GM19351 (cell line): ENCODE measurements around the gene CORO7.

ENCODE experiments used
- ATAC-seq: cut with Tn5 transposase; IDR thresholded peaks from one replicate; pipeline ENCODE4 v1.9.1; 2021; ENCODE audit warnings: mild to moderate bottlenecking, moderate library complexity; ENCODE audit not compliant: unreplicated experiment

Gene CORO7

DNA sequence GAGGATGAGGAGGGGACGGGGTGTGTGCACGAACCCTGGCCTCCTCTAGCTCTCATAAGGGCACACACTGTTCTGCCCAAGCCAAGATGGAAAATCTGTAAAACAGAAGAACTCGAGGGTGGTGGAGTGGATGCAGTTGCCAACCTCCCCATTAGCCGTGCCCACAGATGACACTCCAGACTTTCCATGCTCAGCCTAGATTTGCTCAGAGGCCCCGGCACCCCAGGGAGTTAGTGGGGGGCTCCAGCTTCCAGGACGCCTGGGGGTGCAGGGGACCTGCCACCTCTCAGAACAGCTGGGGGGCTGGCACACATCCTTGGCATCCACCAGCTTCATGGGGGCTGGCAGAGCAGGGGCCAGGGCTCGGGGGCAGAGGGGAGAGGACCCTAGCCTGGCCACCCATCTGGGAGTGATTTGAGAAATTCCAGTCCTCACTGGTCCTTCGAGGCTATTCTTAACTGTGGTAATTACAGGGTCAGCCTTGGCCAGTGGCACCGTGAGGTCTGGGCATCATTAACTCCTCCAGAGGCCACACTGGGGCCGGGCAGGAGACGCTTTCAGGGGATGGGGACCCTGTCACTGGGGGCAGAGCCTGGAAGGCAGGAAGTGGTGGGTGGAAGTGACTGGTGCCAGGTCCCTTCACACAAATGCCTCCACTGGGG is 30.5 kb downstream of the CORO7 start:
- ATAC-seq = no peak

DNA sequence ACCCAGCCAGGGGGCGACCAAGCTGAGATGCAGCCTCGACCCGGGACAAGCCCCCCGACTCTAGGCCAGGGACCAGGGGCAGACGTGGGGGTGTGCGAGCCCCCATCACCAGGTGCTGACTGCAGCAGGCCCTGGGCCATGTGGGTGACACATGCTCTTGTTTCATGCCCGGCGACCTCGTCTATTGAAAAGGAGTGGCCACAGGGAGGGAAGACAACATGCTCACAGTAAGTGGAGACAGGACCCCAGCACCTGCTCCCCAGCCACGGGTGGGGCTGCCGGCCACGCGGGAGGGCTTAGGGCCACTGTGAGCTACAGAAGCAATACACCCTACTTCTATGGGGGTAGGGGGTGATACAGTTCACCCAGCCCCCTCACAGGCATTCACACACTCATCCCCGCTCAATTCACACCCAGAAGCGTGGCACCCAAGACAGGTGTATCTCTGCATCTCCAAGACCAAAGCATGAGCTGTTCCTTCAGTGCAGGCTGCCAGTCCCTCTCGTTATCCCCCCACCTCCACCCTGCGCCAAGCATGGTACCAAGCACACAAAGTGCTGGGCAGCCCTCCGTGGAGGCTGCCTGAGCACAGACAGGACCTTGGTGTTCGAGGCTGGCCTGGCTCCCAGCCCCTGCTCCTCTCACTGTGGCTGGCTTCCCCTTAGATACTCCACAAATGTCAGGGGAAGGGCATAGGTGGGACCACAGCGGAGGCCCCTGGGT is 31.2 kb downstream of the CORO7 start:
- no peak for ATAC-seq

DNA sequence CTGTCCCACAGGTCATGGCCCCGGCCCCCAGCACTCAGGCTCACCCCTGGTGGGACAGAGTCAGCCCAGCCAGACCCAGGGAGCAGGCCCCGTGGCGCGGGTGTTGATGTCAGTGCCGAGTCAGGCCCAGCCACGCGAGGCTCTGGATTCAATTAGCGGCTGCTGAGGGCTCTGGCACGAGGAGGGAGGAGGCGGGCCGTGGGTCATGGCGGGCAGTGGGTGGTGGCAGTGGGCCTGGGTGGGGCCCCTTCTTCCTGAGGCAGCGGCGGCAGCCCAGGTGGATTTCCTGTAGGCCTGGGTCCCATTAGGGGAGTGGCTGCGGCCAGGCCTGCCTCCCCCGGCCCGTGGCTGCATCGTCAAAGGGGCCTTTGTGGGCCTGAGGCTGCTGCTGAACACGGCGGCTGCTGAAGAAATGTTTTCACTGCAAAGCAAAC is 31.9 kb downstream of the CORO7 start:
- ATAC-seq = no peak

DNA sequence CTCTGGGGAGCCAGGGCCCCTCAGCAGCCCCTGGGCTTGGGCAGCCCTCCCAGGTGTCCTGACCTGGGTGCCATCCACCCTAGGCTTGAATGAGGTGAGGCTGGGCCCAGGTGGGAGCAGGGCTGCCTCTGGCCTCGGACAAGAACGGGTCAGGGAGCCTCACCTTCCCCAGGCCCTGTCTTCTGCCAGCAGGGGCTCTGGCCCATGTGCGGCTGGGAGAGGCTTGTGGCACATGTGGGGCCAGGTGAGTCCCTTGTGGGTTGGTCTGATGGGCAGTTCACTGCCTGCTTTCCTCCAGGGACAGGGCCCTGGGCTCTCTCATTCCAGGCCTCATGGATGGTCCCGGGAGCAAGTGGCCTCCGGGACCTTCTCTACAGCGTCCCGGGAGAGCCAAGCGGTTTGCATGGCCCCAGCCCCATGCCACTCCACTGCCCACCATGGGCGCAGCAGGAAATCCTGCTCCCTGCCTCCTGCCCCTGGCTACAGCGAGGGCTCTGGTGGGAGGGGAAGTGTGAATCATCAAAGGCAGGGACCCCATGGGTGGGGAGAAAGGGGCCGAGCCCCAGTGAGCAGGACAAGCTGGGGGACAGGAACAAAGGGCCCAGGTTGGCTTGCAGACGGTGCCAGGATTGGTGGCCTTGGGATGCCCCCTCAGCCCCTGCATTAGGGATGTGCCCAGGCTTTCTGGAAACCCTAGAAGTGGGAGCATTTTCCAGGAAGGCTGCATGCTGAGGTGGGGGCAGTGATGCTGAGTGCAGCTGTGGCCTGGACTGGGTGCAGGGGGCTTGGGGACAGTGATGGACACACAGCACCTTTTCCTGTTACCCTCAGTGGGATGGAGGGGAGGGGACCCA is 32.6 kb downstream of the CORO7 start:
- no peak for ATAC-seq

DNA sequence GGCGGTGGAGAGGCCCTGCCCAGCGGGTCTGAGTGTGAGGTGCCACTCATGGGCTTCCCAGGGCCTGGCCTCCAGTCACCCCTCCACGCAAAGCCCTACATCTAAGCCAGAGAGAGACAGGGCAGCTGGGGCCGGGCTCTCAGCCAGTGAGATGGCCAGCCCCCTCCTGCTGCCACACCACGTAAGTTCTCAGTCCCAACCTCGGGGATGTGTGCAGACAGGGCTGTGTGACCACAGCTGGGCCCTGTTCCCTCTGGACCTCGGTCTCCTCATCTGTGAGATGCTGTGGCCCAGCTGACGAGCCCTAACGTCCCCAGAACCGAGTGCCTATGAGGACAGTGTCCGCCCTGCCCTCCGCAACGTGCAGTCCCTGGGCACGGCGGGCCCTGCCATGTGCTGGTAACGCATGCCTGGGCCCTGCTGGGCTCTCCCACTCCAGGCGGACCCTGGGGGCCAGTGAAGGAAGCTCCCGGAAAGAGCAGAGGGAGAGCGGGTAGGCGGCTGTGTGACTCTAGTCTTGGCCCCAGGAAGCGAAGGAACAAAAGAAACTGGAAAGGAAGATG is 33.5 kb downstream of the CORO7 start:
- no peak for ATAC-seq

DNA sequence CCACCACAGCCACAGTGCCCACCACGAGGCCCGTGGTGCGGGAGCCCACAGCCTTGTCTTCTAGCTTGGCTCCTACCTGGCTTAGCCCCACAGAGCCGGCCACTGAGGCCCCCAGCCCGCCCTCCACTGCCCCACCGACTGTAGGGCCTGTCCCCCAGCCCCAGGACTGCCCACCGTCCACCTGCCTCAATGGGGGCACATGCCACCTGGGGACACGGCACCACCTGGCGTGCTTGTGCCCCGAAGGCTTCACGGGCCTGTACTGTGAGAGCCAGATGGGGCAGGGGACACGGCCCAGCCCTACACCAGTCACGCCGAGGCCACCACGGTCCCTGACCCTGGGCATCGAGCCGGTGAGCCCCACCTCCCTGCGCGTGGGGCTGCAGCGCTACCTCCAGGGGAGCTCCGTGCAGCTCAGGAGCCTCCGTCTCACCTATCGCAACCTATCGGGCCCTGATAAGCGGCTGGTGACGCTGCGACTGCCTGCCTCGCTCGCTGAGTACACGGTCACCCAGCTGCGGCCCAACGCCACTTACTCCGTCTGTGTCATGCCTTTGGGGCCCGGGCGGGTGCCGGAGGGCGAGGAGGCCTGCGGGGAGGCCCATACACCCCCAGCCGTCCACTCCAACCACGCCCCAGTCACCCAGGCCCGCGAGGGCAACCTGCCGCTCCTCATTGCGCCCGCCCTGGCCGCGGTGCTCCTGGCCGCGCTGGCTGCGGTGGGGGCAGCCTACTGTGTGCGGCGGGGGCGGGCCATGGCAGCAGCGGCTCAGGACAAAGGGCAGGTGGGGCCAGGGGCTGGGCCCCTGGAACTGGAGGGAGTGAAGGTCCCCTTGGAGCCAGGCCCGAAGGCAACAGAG is 34.2 kb downstream of the CORO7 start:
- no peak for ATAC-seq

DNA sequence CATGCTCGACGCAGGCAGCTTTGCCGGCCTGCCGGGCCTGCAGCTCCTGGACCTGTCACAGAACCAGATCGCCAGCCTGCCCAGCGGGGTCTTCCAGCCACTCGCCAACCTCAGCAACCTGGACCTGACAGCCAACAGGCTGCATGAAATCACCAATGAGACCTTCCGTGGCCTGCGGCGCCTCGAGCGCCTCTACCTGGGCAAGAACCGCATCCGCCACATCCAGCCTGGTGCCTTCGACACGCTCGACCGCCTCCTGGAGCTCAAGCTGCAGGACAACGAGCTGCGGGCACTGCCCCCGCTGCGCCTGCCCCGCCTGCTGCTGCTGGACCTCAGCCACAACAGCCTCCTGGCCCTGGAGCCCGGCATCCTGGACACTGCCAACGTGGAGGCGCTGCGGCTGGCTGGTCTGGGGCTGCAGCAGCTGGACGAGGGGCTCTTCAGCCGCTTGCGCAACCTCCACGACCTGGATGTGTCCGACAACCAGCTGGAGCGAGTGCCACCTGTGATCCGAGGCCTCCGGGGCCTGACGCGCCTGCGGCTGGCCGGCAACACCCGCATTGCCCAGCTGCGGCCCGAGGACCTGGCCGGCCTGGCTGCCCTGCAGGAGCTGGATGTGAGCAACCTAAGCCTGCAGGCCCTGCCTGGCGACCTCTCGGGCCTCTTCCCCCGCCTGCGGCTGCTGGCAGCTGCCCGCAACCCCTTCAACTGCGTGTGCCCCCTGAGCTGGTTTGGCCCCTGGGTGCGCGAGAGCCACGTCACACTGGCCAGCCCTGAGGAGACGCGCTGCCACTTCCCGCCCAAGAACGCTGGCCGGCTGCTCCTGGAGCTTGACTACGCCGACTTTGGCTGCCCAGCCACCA is 35.1 kb downstream of the CORO7 start:
- ATAC-seq = no peak

DNA sequence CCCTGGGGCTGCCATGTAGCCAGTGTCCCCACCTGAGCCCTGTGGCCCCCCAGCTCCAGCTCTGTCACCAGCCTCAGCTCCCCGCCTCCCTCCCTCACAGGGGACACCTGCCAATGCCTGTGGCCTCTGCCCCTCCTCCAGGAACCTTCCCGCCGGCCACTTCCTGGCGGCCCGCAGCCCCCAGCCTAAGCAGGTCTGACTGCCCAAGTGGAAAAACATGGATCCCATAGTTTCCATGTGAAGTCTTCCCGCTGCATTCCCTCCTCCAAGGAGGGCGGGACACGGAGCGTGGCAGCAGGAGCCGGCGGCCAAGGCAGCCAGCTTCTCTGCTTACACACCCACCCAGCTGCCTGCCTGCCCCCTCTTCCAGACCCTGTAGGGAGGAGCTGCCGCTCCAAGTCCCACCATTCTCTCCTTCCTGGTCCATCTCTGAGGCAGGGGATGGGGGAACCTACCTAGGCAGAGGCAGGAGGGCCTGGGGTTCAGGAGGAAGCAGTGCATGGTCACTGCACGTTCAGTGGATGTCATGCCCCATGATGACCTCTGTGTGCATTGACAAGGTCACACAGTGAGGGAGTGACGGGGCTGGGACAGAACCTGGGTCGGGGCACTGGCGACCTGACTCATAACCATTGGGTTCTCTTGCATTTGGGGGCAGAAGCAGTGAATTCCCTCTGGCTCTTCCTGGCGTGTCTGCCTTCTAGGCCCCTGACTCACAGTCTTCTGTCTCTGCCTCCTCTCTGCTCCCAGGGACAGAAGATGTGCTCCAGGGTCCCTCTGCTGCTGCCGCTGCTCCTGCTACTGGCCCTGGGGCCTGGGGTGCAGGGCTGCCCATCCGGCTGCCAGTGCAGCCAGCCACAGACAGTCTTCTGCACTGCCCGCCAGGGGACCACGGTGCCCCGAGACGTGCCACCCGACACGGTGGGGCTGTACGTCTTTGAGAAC is 36.0 kb downstream of the CORO7 start:
- ATAC-seq = no peak

DNA sequence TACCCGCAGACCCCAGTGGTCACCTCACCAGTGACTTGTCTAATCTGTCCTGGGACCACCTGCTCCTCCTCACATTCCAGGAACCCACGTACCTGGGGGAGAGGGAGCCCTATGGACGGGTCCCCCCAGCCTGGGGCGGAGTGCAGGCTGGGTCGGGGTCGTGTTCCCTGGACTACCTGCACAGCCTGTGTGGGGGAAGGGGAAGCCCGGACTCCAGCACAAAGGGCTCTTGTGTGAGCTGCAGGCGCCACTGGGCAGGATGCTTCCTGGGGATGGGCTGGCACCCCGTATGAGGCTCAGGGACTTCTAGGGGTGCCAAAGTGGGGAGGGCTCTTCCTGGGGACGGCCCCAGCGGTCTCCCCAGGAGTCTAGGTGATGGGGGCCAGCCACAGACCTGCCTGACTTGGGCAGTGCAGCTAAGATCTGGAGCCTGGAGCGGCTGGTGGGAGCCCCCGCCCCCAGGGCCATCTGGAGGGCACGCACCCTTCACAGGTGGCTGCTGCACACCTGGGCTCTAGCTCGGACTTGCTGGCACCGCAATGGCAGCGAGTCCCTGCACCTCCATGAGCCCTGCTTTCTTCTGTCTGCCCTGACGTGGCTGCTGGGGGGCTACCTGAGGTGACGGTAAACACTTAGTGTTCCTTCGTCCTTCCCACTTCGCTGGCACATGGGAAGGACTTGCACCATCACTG is 37.3 kb downstream of the CORO7 start:
- no peak for ATAC-seq

DNA sequence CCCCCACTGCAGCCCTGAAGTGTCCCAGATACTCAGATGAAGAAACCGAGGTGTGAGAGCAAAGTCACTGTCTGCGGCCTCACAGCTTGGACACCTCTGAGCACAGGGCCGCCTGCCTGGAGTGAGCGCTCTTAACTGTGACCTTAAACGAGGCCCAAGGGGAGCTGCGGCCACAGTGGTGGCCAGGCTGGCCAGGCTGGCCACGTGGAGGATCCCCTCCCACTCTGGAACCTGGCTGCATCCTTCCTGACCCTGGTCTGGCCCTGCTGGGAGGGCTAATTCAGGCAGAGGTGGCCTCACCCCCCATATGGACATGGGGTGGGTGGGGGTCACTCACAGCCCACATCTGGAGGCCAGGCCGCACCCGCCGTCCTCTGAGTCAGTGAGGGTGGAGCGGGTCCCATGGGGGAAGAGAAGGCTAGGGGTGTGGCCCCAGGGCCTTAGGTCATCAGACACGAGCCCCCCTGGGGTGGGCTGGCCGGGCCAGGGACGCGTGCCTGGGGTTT is 38.2 kb downstream of the CORO7 start:
- ATAC-seq = no peak

DNA sequence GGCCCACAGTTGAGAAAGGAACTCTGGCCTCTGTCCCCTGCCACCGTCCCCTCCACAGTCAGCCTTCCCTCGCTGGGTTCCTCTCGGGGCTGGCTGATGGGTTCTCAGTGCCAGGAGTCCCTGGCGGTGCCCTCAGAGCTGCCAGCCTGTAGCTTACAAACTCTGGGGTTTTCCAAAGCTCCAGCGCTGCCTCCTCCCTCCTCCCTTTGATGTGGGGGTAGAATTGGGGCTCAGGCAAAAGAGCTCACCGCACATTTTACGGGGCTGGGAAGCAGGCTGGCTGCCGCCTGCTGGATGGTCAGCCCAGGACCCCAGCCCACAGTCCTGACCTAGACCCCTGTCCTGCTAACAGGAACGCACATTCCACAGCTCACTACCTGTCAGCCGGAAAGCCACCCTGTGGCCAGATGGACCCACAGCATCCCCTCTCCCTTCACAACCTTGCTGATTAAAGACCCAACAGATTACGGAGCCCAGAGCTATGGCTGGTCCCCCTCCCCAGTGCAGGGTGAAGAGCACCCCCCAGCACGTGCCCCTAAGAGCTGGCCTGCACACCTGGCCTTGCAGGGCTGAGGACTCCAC is 38.7 kb downstream of the CORO7 start:
- ATAC-seq = no peak

DNA sequence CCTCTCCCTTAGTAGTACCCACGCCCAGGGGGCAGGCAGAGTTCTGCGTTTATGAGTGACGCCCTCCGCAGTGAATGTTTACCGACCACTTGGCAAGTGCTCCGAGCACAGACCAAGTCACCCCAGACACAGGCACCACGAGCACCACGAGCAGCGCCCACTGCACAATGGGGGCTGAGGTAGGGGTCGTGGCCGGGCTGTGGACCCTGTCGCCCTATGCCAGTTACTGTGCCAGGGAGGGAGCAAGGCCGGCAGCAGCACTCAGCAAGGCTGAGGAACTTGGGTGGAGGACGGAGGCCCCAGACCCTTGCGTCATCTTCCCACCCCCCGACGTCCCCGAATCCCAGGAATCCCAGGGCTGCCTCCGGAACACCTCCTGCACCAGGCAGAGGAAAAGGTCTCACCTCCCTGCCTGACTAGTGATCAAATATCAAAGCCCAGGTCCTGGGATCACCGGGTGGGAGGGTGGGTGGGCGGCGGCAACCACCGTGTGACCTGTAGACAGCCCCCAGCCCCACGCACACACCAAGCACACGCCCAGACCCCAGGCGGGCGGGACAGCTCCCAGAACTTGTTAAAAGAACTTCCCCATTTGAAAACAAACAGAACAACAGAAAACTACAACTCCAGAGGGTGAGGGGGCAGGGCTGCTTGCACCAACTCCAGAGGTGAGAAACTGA is 39.4 kb downstream of the CORO7 start:
- ATAC-seq = no peak

DNA sequence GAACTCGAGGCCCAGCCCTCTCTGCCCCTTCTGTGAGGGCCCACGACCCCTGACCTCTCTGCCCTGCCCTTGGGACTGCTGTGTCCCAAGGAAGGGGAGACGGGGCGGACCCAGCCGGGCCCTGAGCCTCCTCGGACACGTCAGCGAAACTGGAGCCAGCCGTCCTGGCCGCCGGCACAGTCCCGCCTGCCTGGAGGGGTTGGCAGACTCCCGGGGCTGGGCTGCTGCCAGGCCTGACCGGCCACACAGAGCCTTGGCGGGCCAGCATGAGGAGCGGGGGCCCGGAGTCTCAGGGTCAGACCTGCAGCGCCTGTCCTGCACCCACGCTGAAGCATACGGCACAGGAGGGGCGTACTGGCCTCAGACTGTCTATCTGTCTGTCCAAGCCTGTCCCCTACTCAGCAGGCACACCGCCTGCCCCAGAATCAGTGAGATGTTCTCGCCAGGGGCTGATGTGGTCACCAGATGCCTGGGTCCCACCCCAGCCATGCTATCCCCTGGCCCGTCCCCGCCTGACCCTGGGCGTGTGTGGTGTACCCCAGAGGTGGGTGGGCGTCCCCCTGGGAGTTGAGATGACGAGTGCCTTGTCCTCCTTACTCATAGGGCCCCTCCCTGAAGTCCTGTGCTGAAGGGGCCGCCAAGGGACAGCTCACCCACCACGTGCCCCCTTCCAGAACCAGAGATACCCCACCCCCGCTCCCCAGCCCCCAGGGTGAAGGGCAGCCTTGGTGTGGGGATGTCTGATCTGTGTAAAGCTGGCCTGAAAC is 40.1 kb downstream of the CORO7 start:
- no peak for ATAC-seq

DNA sequence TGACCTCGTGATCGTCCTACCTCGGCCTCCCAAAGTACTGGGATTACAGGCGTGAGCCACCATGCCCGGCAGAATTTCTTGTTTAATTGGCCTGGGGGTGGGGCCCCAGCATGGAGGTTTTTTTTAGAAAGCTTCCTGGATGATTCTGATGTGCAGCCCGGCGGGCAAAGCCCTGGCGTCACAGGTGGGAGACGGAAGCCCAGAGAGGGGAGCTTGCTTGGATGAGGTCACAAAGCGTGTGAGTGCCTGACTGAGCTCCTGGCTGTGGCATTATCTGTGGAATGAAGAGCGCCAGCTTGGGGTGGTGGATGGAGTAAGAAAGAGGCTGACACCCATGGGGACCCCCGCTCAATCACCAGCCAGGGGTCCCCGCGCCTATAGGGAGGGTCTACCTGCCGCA is 40.7 kb downstream of the CORO7 start:
- ATAC-seq = no peak

DNA sequence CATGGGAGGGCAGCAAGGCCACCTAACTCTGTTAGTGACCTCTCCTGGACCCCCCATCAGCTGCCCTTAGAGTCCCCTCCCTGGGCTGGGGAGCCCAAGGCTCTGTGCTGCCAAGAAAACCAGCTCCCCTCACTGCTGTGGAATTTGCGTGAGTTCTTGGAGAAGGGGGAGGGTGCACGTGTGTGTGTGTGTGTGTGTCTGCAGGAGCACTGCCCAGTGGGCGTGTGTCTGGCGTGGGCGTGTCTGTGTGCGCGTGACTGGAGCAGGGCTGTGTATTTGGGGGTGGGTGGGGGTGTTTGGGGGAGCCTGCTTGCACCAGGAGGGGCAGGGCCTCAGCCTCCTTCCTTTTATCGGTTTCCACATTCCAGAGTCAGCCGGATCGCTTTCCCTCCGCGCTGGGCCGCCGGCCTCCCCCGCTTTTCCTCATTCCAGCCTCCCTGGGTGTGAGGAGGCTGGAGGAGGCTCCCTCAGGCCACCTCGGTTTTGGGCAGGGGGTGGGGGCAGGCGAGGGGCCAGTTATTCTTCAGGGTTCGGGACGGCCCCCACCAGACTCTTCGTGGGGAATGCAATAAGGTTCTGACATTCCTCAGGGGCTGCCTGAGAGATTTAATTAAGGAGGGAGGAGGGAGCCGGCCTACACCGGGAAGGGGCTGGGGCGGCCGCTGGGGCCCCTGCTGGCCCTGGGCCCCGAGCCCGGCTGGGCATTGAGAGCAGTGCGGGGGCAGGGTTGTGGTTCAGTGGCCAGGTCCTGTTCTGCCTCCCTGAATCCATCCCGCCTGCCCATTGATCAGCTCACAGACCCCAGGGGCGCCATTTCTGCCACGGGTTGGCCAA is 42.3 kb downstream of the CORO7 start:
- no peak for ATAC-seq
